Endodermal cell (in vitro differentiated cells): ENCODE results near the gene MARK1. TPM values are rescaled to one million over a fixed set of nuclear protein-coding genes. Genes with fewer than 3 reads are reported as not detected.

Experiments used
- DNase-seq: peaks from one replicate; pipeline ENCODE4 v3.0.0-alpha.2; 2017
- H3K27ac ChIP-seq: 2 replicates; pipeline ENCODE4 v1.5.1; 2013; ENCODE audit warnings: mild to moderate bottlenecking, low read depth, low read length, moderate library complexity
- H3K27me3 ChIP-seq: 2 replicates; pipeline ENCODE4 v1.6.1; 2013; ENCODE audit warnings: mild to moderate bottlenecking, low read length, moderate library complexity; ENCODE audit not compliant: insufficient read depth, control insufficient read depth, poor library complexity, severe bottlenecking
- H3K36me3 ChIP-seq: 2 replicates; pipeline ENCODE4 v1.7.0; 2013; ENCODE audit warnings: mild to moderate bottlenecking, low read length, moderate library complexity; ENCODE audit not compliant: control insufficient read depth, insufficient read depth
- H3K4me1 ChIP-seq: one replicate; pipeline ENCODE4 v1.7.0; 2013; ENCODE audit warnings: low read length; ENCODE audit not compliant: control insufficient read depth, insufficient read depth
- H3K4me3 ChIP-seq: 2 replicates; pipeline ENCODE4 v1.5.1; 2013; ENCODE audit warnings: mild to moderate bottlenecking, low read length, moderate library complexity
- H3K9ac ChIP-seq: 2 replicates; pipeline ENCODE4 v1.6.1; 2013; ENCODE audit warnings: mild to moderate bottlenecking, low read length, moderate library complexity; ENCODE audit not compliant: poor library complexity, severe bottlenecking; ENCODE audit errors: extremely low read depth
- H3K9me3 ChIP-seq: 2 replicates; pipeline ENCODE4 v1.6.1; 2013; ENCODE audit warnings: mild to moderate bottlenecking, low read length, moderate library complexity; ENCODE audit not compliant: control insufficient read depth
- H3K27ac Mint-ChIP-seq: 2 replicates; pipeline ENCODE4 v1.8.0; 2020; ENCODE audit warnings: mixed read lengths
- H3K27me3 Mint-ChIP-seq: 2 replicates; pipeline ENCODE4 v1.8.0; 2021; ENCODE audit warnings: mild to moderate bottlenecking, mixed read lengths; ENCODE audit not compliant: insufficient read depth
- H3K36me3 Mint-ChIP-seq: 2 replicates; pipeline ENCODE4 v1.8.0; 2020; ENCODE audit warnings: low read depth, mixed read lengths
- H3K4me1 Mint-ChIP-seq: 2 replicates; pipeline ENCODE4 v1.8.0; 2020; ENCODE audit warnings: mixed read lengths
- H3K4me3 Mint-ChIP-seq: 2 replicates; pipeline ENCODE4 v1.8.0; 2020; ENCODE audit warnings: mild to moderate bottlenecking, moderate library complexity, mixed read lengths
- H3K9me3 Mint-ChIP-seq: 2 replicates; pipeline ENCODE4 v1.8.0; 2020; ENCODE audit warnings: mild to moderate bottlenecking, mixed read lengths
- WGBS, 2 experiments: methylation state at CpG; one replicate each; pipeline versions ENCODE4 v1.1.5 to v1.1.7; 2013; ENCODE audit warnings: missing lambda C conversion rate in 2 of 2, mixed read lengths in 1 of 2; ENCODE audit not compliant: insufficient coverage in 1 of 2, insufficient read length in 1 of 2; 5-methylcytosine and 5-hydroxymethylcytosine counted together
- total RNA-seq, 2 donors: library from RNA; stranded (reverse); fragmentation: NEBNext Ultra II Directional in 1 of 2; extraction: Animal tissue kit (Norgen Biotek cat#: 25700) in 1 of 2; gene quantifications; 2 replicates in 1 of 2; 3 replicates in 1 of 2; pipeline ENCODE4 v1.2.1, GENCODE V29; 2021
- TF ChIP-seq, protein P1 (sequence below): fragments of 200-600 bp; sonication (generic); conservative IDR thresholded peaks from 2 replicates; pipeline ENCODE4 v1.5.0; 2021; ENCODE audit warnings: antibody characterized with exemption, mild to moderate bottlenecking

Gene MARK1
- total RNA-seq, 2 donors from 2014 or later: 8.8 to 12.6 TPM

- H3K9ac ChIP-seq: no peak overlapping the region
- H3K36me3 ChIP-seq: no peaks in the 10 kb centered on the region
- no peak overlapping the region for H3K4me3 ChIP-seq
- no peak overlapping the region for H3K4me3 Mint-ChIP-seq
- H3K27me3 ChIP-seq: peaks cover 4% of the 10 kb centered on the region
- H3K4me1 Mint-ChIP-seq: no peaks in the 10 kb centered on the region
- no peak for DNase-seq
- H3K4me1 ChIP-seq: no peaks in the 10 kb centered on the region
- H3K36me3 Mint-ChIP-seq: peaks cover 2% of the 10 kb centered on the region
- no peaks in the 10 kb centered on the region for H3K9me3 ChIP-seq
- H3K27ac Mint-ChIP-seq: no peak overlapping the region
- H3K27ac ChIP-seq: no peak overlapping the region
- no peaks in the 10 kb centered on the region for H3K9me3 Mint-ChIP-seq
- 88 to 94% methylated on average over 5 to 6 of the region's 6 CpGs for WGBS, 2 experiments
- TF ChIP-seq, protein P1, sequence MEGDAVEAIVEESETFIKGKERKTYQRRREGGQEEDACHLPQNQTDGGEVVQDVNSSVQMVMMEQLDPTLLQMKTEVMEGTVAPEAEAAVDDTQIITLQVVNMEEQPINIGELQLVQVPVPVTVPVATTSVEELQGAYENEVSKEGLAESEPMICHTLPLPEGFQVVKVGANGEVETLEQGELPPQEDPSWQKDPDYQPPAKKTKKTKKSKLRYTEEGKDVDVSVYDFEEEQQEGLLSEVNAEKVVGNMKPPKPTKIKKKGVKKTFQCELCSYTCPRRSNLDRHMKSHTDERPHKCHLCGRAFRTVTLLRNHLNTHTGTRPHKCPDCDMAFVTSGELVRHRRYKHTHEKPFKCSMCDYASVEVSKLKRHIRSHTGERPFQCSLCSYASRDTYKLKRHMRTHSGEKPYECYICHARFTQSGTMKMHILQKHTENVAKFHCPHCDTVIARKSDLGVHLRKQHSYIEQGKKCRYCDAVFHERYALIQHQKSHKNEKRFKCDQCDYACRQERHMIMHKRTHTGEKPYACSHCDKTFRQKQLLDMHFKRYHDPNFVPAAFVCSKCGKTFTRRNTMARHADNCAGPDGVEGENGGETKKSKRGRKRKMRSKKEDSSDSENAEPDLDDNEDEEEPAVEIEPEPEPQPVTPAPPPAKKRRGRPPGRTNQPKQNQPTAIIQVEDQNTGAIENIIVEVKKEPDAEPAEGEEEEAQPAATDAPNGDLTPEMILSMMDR: no peak
- H3K27me3 Mint-ChIP-seq: peaks cover 11% of the 10 kb centered on the region
These were observed 169.4 kb downstream of the MARK1 start for GRCh38 chr1:220697326-220697725.

GRCh38 chr1:220698607-220699016 lies 170.7 kb downstream of the MARK1 start:
- TF ChIP-seq, protein P1: no peak
- DNase-seq: no peak
- Mint-ChIP-seq H3K9me3 (no peaks in the 10 kb centered on the region), H3K27ac (no peak overlapping the region), H3K27me3 (no peaks in the 10 kb centered on the region), H3K4me3 (no peak overlapping the region), H3K4me1 (peaks cover 3% of the 10 kb centered on the region), H3K36me3 (peaks cover 2% of the 10 kb centered on the region)
- 93 to 100% methylated on average over 4 to 5 of the region's 5 CpGs for WGBS, 2 experiments
- Histone ChIP-seq H3K27me3 (no peaks in the 10 kb centered on the region), H3K9ac (no peak overlapping the region), H3K36me3 (no peaks in the 10 kb centered on the region), H3K27ac (no peak overlapping the region), H3K9me3 (no peaks in the 10 kb centered on the region), H3K4me1 (no peaks in the 10 kb centered on the region), H3K4me3 (no peak overlapping the region)

GRCh38 chr1:220699044-220699443 lies 171.1 kb downstream of the MARK1 start:
- WGBS, 2 experiments: 86 to 89% methylated on average over 1 to 3 of the region's 3 CpGs
- H3K9me3 Mint-ChIP-seq: no peaks in the 10 kb centered on the region
- Histone ChIP-seq H3K4me1 (no peaks in the 10 kb centered on the region), H3K4me3 (no peak overlapping the region), H3K9ac (no peak overlapping the region), H3K27ac (no peak overlapping the region), H3K27me3 (no peaks in the 10 kb centered on the region), H3K9me3 (no peaks in the 10 kb centered on the region), H3K36me3 (no peaks in the 10 kb centered on the region)
- no peak overlapping the region for H3K27ac Mint-ChIP-seq
- peaks cover 2% of the 10 kb centered on the region for H3K36me3 Mint-ChIP-seq
- TF ChIP-seq, protein P1: no peak
- no peaks in the 10 kb centered on the region for H3K27me3 Mint-ChIP-seq
- H3K4me1 Mint-ChIP-seq: peaks cover 6% of the 10 kb centered on the region
- H3K4me3 Mint-ChIP-seq: no peak overlapping the region
- DNase-seq: no peak
